Left ventricle myocardium inferior (tissue), 1 donor: ENCODE measurements around the gene NDUFA12. TPM values are rescaled to one million over a fixed set of nuclear protein-coding genes. Genes with fewer than 3 reads are reported as not detected.
"Not testable (repeated sequence)": the region's sequence is repeated elsewhere in the genome, so short reads cannot be mapped to it uniquely, and the experiment has no call there.

Source experiments
- DNase-seq: peaks from one replicate; pipeline ENCODE4 v3.0.0-alpha.2; 2020
- H3K27ac ChIP-seq: fragments of 200-600 bp; replicated peaks from 2 replicates; pipeline ENCODE4 v1.8.0; 2021
- H3K27me3 ChIP-seq: fragments of 200-600 bp; 2 replicates; pipeline ENCODE4 v1.8.0; 2021; ENCODE audit warnings: low read depth
- H3K36me3 ChIP-seq: fragments of 200-600 bp; 2 replicates; pipeline ENCODE4 v1.8.0; 2021
- H3K4me1 ChIP-seq: fragments of 200-600 bp; 2 replicates; pipeline ENCODE4 v1.8.0; 2021
- H3K4me3 ChIP-seq: fragments of 200-600 bp; 2 replicates; pipeline ENCODE4 v1.8.0; 2021; ENCODE audit warnings: mild to moderate bottlenecking, moderate library complexity
- H3K9me3 ChIP-seq: fragments of 200-600 bp; replicated peaks from 2 replicates; pipeline ENCODE4 v1.8.0; 2021
- intact Hi-C: fragments of 100-400 bp; cut with micrococcal nuclease; formaldehyde crosslinking; loops from one replicate; pipeline ENCODE4 v1.11.0; 2022
- total RNA-seq: library from RNA; stranded (reverse); fragmentation: NEBNext Ultra II Directional; extraction: Animal tissue kit (Norgen Biotek cat#: 25700); gene quantifications from one replicate; pipeline ENCODE4 v1.2.1, GENCODE V29; 2021
- TF ChIP-seq, protein P1 (sequence below): fragments of 200-600 bp; IDR thresholded peaks from 2 replicates; pipeline ENCODE4 v1.8.0; 2021; ENCODE audit warnings: antibody characterized with exemption, mild to moderate bottlenecking, borderline replicate concordance
- donor health status: DM: no; HTN: yes; CAD: no; lungs with severe emphysema.

NDUFA12 gene
- total RNA-seq, 1 donor from 2014 or later, result 353 TPM

DNA sequence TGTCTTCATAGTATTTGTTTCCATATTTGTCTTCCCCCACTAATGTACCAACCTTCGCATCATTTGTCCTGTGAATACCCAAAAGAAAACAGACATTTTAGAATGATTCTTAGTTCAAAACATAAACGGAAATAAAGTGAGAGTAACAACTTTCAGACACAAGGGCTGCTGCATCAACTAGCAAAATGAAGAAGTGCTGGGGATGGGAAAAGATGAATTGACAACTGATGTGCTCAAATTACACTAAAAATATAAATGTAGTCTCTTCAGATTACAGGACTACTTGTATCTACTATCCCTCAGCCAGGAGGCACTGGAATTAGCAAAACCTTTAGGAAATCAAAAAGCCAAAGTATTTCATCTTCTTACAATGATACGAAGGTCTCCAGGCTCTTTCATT lies 743 bp downstream of the NDUFA12 start:
- H3K4me3 ChIP-seq, result peak overlapping the region; percentile 98

GRCh38 chr12:94998326-94998725 lies 5.2 kb downstream of the NDUFA12 start:
- Histone ChIP-seq H3K9me3 (no peaks in the 10 kb centered on the region), H3K4me1 (peaks cover 76% of the 10 kb centered on the region), H3K36me3 (peaks cover 49% of the 10 kb centered on the region), H3K4me3 (no peak overlapping the region), H3K27me3 (no peaks in the 10 kb centered on the region), H3K27ac (no peak overlapping the region)
- intact Hi-C loops, result no loop called here
- TF ChIP-seq, protein P1, sequence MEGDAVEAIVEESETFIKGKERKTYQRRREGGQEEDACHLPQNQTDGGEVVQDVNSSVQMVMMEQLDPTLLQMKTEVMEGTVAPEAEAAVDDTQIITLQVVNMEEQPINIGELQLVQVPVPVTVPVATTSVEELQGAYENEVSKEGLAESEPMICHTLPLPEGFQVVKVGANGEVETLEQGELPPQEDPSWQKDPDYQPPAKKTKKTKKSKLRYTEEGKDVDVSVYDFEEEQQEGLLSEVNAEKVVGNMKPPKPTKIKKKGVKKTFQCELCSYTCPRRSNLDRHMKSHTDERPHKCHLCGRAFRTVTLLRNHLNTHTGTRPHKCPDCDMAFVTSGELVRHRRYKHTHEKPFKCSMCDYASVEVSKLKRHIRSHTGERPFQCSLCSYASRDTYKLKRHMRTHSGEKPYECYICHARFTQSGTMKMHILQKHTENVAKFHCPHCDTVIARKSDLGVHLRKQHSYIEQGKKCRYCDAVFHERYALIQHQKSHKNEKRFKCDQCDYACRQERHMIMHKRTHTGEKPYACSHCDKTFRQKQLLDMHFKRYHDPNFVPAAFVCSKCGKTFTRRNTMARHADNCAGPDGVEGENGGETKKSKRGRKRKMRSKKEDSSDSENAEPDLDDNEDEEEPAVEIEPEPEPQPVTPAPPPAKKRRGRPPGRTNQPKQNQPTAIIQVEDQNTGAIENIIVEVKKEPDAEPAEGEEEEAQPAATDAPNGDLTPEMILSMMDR, result no peak
- DNase-seq, result no peak

More for the DNA sequence above, 743 bp downstream of the NDUFA12 start:
- no peak for DNase-seq
- TF ChIP-seq, protein P1, result no peak
- Histone ChIP-seq H3K9me3 (peaks cover 15% of the 10 kb centered on the region), H3K4me1 (peaks cover 65% of the 10 kb centered on the region), H3K27me3 (no peaks in the 10 kb centered on the region), H3K36me3 (peaks cover 22% of the 10 kb centered on the region), H3K27ac (peak overlapping the region; percentile 97)
- intact Hi-C loops, result no loop called here

- intact Hi-C loops, result no loop called here
Observed at GRCh38 chr12:94997726-94998125, 5.8 kb downstream of the NDUFA12 start.

DNA sequence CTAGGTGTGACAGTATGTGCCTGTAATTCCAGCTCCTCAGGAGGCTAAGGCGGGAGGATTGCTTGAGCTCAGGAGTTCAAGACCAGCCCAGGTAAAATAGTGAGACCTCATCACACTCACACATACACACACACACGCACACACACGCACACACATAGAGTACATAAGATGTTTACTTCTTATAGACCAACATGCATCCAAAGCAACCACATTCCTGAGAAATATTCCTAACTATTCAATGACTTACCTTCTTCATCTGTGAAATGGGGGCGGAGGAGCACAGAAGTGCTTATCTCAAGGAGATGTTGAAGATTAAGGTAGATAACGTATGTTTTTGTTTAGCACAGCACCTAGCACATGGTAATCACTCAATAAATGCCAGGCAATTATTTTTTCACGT lies 6.4 kb downstream of the NDUFA12 start:
- no peak for DNase-seq
- intact Hi-C loops, result no loop called here
- TF ChIP-seq, protein P1, result no peak
- Histone ChIP-seq H3K4me3 (no peak overlapping the region), H3K27ac (no peak overlapping the region), H3K9me3 (no peaks in the 10 kb centered on the region), H3K27me3 (no peaks in the 10 kb centered on the region), H3K36me3 (peaks cover 60% of the 10 kb centered on the region), H3K4me1 (peaks cover 63% of the 10 kb centered on the region)

More at GRCh38 chr12:94997726-94998125, 5.8 kb downstream of the NDUFA12 start:
- TF ChIP-seq, protein P1, result no peak
- Histone ChIP-seq H3K4me1 (peaks cover 70% of the 10 kb centered on the region), H3K4me3 (no peak overlapping the region), H3K9me3 (no peaks in the 10 kb centered on the region), H3K27me3 (no peaks in the 10 kb centered on the region), H3K27ac (no peak overlapping the region), H3K36me3 (peaks cover 54% of the 10 kb centered on the region)
- DNase-seq, result no peak

DNA sequence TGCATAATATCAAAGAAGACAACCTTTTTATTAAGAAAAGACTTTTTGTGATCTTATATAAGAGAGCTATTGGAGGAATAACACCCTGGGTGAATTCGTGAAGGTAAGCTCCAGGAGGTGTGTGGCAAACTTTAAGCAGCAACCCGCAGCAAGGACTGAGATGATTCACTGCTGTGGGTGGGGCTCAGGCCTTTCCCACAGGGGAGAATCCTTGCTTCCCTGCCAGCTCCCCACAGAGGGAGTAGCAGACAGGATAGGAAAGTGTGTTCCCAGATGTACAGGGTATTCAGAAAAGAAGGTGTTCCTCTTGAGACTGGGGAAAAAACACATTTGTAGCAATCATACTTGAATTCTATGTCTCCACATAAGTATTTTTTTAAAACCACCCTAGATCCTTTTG lies 9.2 kb downstream of the NDUFA12 start:
- Histone ChIP-seq H3K4me1 (peaks cover 35% of the 10 kb centered on the region), H3K36me3 (peaks cover 52% of the 10 kb centered on the region), H3K4me3 (no peak overlapping the region), H3K27ac (no peak overlapping the region), H3K27me3 (no peaks in the 10 kb centered on the region), H3K9me3 (no peaks in the 10 kb centered on the region)
- no peak for DNase-seq
- TF ChIP-seq, protein P1, result no peak
- intact Hi-C loops, result no loop called here

DNA sequence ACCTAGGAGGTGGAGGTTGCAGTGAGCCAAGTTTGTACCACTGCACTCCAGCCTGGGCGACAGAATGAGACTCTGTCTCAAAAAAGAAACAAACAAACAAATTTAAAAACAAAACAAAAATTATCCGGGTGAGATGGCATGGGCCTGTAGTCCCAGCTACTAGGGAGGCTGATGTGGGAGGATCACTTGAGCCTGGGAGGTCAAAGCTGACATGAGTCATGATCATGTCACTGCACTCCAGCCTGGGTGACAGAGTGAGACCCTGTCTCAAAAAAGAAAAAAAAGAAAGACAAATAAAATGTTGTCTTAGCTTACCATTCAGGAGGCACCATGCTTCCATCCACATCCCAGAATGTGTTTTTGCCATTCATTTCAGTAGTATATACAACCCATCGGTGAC lies 9.6 kb downstream of the NDUFA12 start:
- H3K4me3 ChIP-seq, H3K9me3 ChIP-seq, DNase-seq, H3K27ac ChIP-seq, intact Hi-C loops, H3K27me3 ChIP-seq: not testable (repeated sequence)
- H3K36me3 ChIP-seq, result peaks cover 52% of the 10 kb centered on the region
- H3K4me1 ChIP-seq, result peaks cover 31% of the 10 kb centered on the region
